Measurements from ENCODE around the gene VSTM4. TPM values are rescaled to one million over a fixed set of nuclear protein-coding genes. Genes with fewer than 3 reads are reported as not detected.

Gene VSTM4
- polyA plus RNA-seq, 1 of the 3 experiments (the other 2 are of a cell fraction), result 0.39 TPM

GRCh38 chr10:49058463-49059255, 56.7 kb downstream of the VSTM4 start (continued):
- no peak for TF ChIP-seq USF2 (IDR thresholded peaks at IDR 0.05; ENCODE audit: borderline replicate concordance, low read depth, low read length)
- no peak for TF ChIP-seq RAD21 (IDR thresholded peaks at IDR 0.05; ENCODE audit: low read length)
- TF ChIP-seq SMC3 (IDR thresholded peaks at IDR 0.05; ENCODE audit: low read depth, low read length), result no peak
- no peak for TF ChIP-seq PBX3 (IDR thresholded peaks at IDR 0.05)
- TF ChIP-seq FOXM1 (IDR thresholded peaks at IDR 0.05; ENCODE audit: low read depth), result no peak

GRCh38 chr10:49057231-49057880, 58.0 kb downstream of the VSTM4 start:
- no peak for DNase-seq
- POLR2A ChIA-PET, result no interaction called here

More at GRCh38 chr10:49057231-49057880, 58.0 kb downstream of the VSTM4 start:
- no peak overlapping the region for H2AFZ ChIP-seq (ENCODE audit: low read depth)
- no peaks in the 10 kb centered on the region for H4K20me1 ChIP-seq (ENCODE audit: insufficient read depth)
- no peak overlapping the region for H3K9ac ChIP-seq
- H3K4me3 ChIP-seq (ENCODE audit: low read depth in 2 of 2, low read length in 1 of 2), result no peak overlapping the region
- WGBS (ENCODE audit: low lambda C conversion rate), result 29% methylated on average over 6 of the region's 7 CpGs
- no peaks in the 10 kb centered on the region for H3K79me2 ChIP-seq (ENCODE audit: insufficient read depth)
- H3K36me3 ChIP-seq (replicated peaks in 1 of 2; ENCODE audit: control insufficient read depth in 1 of 2, insufficient read depth in 2 of 2, low read length in 1 of 2), result no peaks in the 10 kb centered on the region
- H3K4me1 ChIP-seq (ENCODE audit: control insufficient read depth in 1 of 2, insufficient read depth in 2 of 2, low read depth in 1 of 2, low read length in 1 of 2), result peaks cover 0 to 36% of the 10 kb centered on the region in 2 experiments; a peak in 2 of 4 replicates
- no peaks in the 10 kb centered on the region for H3F3A ChIP-seq (replicated peaks; ENCODE audit: insufficient read depth)
- no peaks in the 10 kb centered on the region for H3K9me2 ChIP-seq
- H3K27ac ChIP-seq (ENCODE audit: low read depth in 2 of 2, low read length in 1 of 2), result no peak overlapping the region
- CTCF ChIA-PET, result interaction anchor here (1.0 kb wide), 1 partner anchor 56 kb away, joined by 3 read pairs; no protein-coding TSS in a partner anchor
- no peaks in the 10 kb centered on the region for H3K27me3 ChIP-seq (ENCODE audit: insufficient read depth)
- no peak overlapping the region for H3K4me2 ChIP-seq
- no peak for TF ChIP-seq EZH2phosphoT487 (IDR thresholded peaks at IDR 0.05; ENCODE audit: borderline replicate concordance, low read depth)
- no peak for TF ChIP-seq IRF3 (IDR thresholded peaks at IDR 0.05; ENCODE audit: low read depth, low read length)
- TF ChIP-seq FOSL2 (IDR thresholded peaks at IDR 0.05; ENCODE audit: borderline replicate concordance, low read depth), result no peak
- TF ChIP-seq YY1 (IDR thresholded peaks at IDR 0.05; ENCODE audit: low read depth), result no peak
- TF ChIP-seq CHD2 (IDR thresholded peaks at IDR 0.05; ENCODE audit: low read length, partially characterized antibody), result no peak
- TF ChIP-seq MAX (IDR thresholded peaks at IDR 0.05; ENCODE audit: low read depth), result no peak
- no peak for TF ChIP-seq NFIC (IDR thresholded peaks at IDR 0.05; ENCODE audit: borderline replicate concordance)
- no peak for TF ChIP-seq USF2 (IDR thresholded peaks at IDR 0.05; ENCODE audit: borderline replicate concordance, low read depth, low read length)
- TF ChIP-seq NRF1 (IDR thresholded peaks at IDR 0.05; ENCODE audit: low read depth, low read length), result no peak
- TF ChIP-seq REST (IDR thresholded peaks at IDR 0.05; ENCODE audit: low read depth, low read length), result no peak
- TF ChIP-seq TAF1 (IDR thresholded peaks at IDR 0.05; ENCODE audit: borderline replicate concordance, low read depth, low read length), result no peak
- no peak for TF ChIP-seq JUND (IDR thresholded peaks at IDR 0.05)
- no peak for TF ChIP-seq TCF12 (IDR thresholded peaks at IDR 0.05)
- TF ChIP-seq EP300 (IDR thresholded peaks at IDR 0.05; ENCODE audit: borderline replicate concordance in 1 of 2, low read depth in 1 of 2, low read length in 1 of 2), result no peak
- TF ChIP-seq RAD21 (IDR thresholded peaks at IDR 0.05; ENCODE audit: low read length), result no peak
- no peak for TF ChIP-seq ELF1 (IDR thresholded peaks at IDR 0.05)
- no peak for TF ChIP-seq RXRA (IDR thresholded peaks at IDR 0.05; ENCODE audit: borderline replicate concordance, low read depth)
- 0 out of 2 replicates have a peak, but pooled peaks cover 3% of the 10 kb centered on the region for H3K9me3 ChIP-seq
